Natural killer cell (primary cell): ENCODE data around the gene PLCH1. TPM values are rescaled to one million over a fixed set of nuclear protein-coding genes. Genes with fewer than 3 reads are reported as not detected.
"Not testable (repeated sequence)": the region's sequence is repeated elsewhere in the genome, so short reads cannot be mapped to it uniquely, and the experiment has no call there.

Experiments used
- ATAC-seq, 3 donors: fragments of 150-1000 bp in 2 of 3; fragments of 200-7000 bp in 1 of 3; cut with Tn5 transposase; 1 replicate in 1 of 3; 2 replicates in 2 of 3; pipeline ENCODE4 v1.10.0; 2021; ENCODE audit warnings: mild to moderate bottlenecking in 2 of 3, moderate library complexity in 2 of 3
- DNase-seq, 2 donors: peaks; one replicate each; pipeline versions ENCODE4 v3.0.0 to v3.0.0-alpha.2; 2013 to 2021; ENCODE audit warnings: mixed read lengths in 1 of 2
- H3K27ac ChIP-seq: one replicate; pipeline ENCODE4 v1.5.1; 2013; ENCODE audit warnings: mild to moderate bottlenecking, low read length
- H3K27me3 ChIP-seq: one replicate; pipeline ENCODE4 v1.6.1; 2013; ENCODE audit warnings: low read length; ENCODE audit not compliant: control insufficient read depth, insufficient read depth
- H3K36me3 ChIP-seq: one replicate; pipeline ENCODE4 v1.6.1; 2013; ENCODE audit warnings: low read length; ENCODE audit not compliant: control insufficient read depth, insufficient read depth
- H3K4me1 ChIP-seq: one replicate; pipeline ENCODE4 v1.6.1; 2013; ENCODE audit warnings: low read length; ENCODE audit not compliant: control insufficient read depth, insufficient read depth
- H3K4me3 ChIP-seq: one replicate; pipeline ENCODE4 v1.5.1; 2013; ENCODE audit warnings: low read length
- H3K9me3 ChIP-seq: one replicate; pipeline ENCODE4 v1.6.1; 2013; ENCODE audit warnings: low read length; ENCODE audit not compliant: control insufficient read depth, insufficient read depth
- H3K27ac Mint-ChIP-seq, 2 donors: one replicate each; pipeline ENCODE4 v1.8.0; 2022; ENCODE audit warnings: mild to moderate bottlenecking in 2 of 2, mixed read lengths in 2 of 2, moderate library complexity in 1 of 2
- H3K27me3 Mint-ChIP-seq, 2 donors: one replicate each; pipeline ENCODE4 v1.8.0; 2022; ENCODE audit warnings: low read depth in 2 of 2, mixed read lengths in 2 of 2
- H3K36me3 Mint-ChIP-seq: one replicate; pipeline ENCODE4 v1.8.0; 2022; ENCODE audit warnings: mixed read lengths
- H3K4me1 Mint-ChIP-seq, 2 donors: one replicate each; pipeline ENCODE4 v1.8.0; 2022; ENCODE audit warnings: mixed read lengths in 2 of 2
- H3K4me3 Mint-ChIP-seq: one replicate; pipeline ENCODE4 v1.8.0; 2022; ENCODE audit warnings: mild to moderate bottlenecking, moderate library complexity, mixed read lengths
- H3K9me3 Mint-ChIP-seq, 2 donors: one replicate each; pipeline ENCODE4 v1.8.0; 2022; ENCODE audit warnings: mixed read lengths in 2 of 2
- WGBS: methylation state at CpG from one replicate; pipeline ENCODE4 v1.1.7; 2013; ENCODE audit warnings: missing lambda C conversion rate; ENCODE audit not compliant: insufficient coverage; 5-methylcytosine and 5-hydroxymethylcytosine counted together
- intact Hi-C: fragments of 100-400 bp; cut with micrococcal nuclease; formaldehyde crosslinking; loops from one replicate; pipeline ENCODE4 v1.14.2; 2022
- total RNA-seq, 4 donors: library from RNA; stranded (reverse); fragments of 120-200 nt in 1 of 4; gene quantifications; one replicate each; pipeline versions ENCODE4 v1.2.3 to v1.2.4, GENCODE V29; 2013 to 2022
- TF ChIP-seq, protein P1 (sequence below): fragments of 200-600 bp; IDR thresholded peaks from one replicate; pipeline ENCODE4 v1.8.0; 2022; ENCODE audit warnings: antibody characterized with exemption

The PLCH1 gene
- total RNA-seq, 3 donors from 2014 or later (not counting 1 experiment from before 2014, with no cell fraction given): 0.05 to 0.26 (median 0.08) TPM

DNA sequence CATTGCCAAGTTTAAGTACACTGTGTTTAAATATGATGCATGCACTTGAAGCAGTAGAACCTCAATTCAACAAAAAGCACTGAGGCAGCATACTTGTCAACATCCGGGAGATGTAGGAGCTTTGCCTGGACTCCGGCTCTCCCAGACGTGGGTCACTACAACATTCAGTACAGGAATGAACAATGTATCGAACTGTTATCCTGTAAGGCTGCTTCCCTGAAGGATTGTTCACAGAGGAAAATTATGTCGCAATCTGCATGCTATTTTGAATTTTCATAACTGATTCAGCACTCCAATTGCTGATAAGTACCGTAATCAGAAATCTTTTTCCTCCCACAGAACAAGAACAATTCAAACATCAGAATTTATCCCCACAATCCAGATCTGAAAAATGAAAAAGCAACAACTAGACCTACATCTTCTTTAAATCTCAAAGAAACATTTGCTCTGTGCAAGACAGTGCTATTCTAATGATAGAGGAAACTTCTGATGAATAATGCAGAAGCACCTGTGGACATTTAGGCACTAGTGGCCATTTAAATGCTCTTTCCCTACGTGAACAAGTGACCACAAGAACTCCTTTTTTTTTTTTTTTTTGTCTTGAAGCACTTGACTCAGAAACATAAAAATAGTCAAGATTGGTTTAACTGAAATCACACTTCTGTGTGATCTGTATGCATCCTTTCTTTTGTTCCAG is 113.4 kb downstream of the PLCH1 start:
- no peak overlapping the region for H3K4me3 ChIP-seq
- no peaks in the 10 kb centered on the region for H3K27me3 ChIP-seq
- ATAC-seq: no peak
- H3K27ac Mint-ChIP-seq: no peak overlapping the region
- H3K4me1 Mint-ChIP-seq: no peaks in the 10 kb centered on the region
- no peaks in the 10 kb centered on the region for H3K36me3 ChIP-seq
- H3K27me3 Mint-ChIP-seq: no peaks in the 10 kb centered on the region
- H3K9me3 Mint-ChIP-seq: no peaks in the 10 kb centered on the region
- intact Hi-C loops: no loop called here
- WGBS: 83% methylated on average over 7 of the region's 7 CpGs
- no peaks in the 10 kb centered on the region for H3K36me3 Mint-ChIP-seq
- H3K9me3 ChIP-seq: no peaks in the 10 kb centered on the region
- H3K4me3 Mint-ChIP-seq: no peak overlapping the region
- H3K4me1 ChIP-seq: no peaks in the 10 kb centered on the region
- TF ChIP-seq, protein P1, sequence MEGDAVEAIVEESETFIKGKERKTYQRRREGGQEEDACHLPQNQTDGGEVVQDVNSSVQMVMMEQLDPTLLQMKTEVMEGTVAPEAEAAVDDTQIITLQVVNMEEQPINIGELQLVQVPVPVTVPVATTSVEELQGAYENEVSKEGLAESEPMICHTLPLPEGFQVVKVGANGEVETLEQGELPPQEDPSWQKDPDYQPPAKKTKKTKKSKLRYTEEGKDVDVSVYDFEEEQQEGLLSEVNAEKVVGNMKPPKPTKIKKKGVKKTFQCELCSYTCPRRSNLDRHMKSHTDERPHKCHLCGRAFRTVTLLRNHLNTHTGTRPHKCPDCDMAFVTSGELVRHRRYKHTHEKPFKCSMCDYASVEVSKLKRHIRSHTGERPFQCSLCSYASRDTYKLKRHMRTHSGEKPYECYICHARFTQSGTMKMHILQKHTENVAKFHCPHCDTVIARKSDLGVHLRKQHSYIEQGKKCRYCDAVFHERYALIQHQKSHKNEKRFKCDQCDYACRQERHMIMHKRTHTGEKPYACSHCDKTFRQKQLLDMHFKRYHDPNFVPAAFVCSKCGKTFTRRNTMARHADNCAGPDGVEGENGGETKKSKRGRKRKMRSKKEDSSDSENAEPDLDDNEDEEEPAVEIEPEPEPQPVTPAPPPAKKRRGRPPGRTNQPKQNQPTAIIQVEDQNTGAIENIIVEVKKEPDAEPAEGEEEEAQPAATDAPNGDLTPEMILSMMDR: no peak
- no peak for DNase-seq
- no peak overlapping the region for H3K27ac ChIP-seq

DNA sequence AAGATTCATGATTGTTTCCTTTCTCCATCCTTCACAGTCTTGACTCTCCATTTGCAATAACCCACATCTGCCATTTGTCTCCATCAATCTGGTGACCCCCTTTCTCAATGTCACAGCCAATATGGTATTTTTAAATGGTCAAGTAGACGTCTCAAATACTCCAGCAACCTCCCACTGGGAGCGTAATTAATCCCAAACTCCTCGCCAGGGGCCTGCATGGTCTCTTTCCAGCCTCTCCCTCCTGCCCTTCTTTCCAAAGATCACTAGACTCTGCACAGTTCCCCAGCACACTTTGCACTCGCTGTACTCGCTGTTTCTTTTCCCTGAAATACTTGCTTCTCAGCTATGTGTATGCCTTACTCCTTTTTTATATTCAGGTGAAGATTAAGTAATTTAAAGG is 115.3 kb downstream of the PLCH1 start:
- H3K9me3 Mint-ChIP-seq: no peaks in the 10 kb centered on the region
- DNase-seq (no peak), ATAC-seq (no peak)
- TF ChIP-seq, protein P1: no peak
- no peak overlapping the region for H3K27ac Mint-ChIP-seq
- no peak overlapping the region for H3K4me3 ChIP-seq
- H3K36me3 ChIP-seq: no peaks in the 10 kb centered on the region
- no peaks in the 10 kb centered on the region for H3K27me3 ChIP-seq
- H3K27me3 Mint-ChIP-seq: no peaks in the 10 kb centered on the region
- H3K36me3 Mint-ChIP-seq: no peaks in the 10 kb centered on the region
- no peak overlapping the region for H3K27ac ChIP-seq
- H3K9me3 ChIP-seq: no peaks in the 10 kb centered on the region
- no peak overlapping the region for H3K4me3 Mint-ChIP-seq
- intact Hi-C loops: no loop called here
- H3K4me1 ChIP-seq: no peaks in the 10 kb centered on the region
- H3K4me1 Mint-ChIP-seq: no peaks in the 10 kb centered on the region
- WGBS: 88% methylated on average over 5 of the region's 5 CpGs

DNA sequence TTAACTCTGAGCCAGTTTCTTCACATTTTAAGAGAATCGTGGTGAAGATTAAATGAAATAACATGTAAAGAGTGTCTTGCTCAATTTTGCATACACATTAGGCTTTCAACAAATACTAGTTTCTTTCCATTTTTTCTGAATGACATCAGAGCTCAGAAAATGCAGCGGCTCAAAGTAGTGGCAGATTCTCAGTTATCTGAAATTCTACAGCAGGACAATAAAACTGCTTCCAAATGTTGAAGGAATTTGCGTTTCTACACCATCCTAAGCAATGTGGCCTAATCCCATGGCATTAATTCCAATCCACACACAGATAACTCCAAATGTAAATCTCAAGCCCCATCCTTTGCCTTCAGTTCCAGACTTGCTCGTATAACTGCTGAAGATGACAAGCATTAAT is 115.8 kb downstream of the PLCH1 start:
- H3K27ac ChIP-seq: no peak overlapping the region
- H3K4me3 Mint-ChIP-seq: no peak overlapping the region
- DNase-seq (no peak), ATAC-seq (no peak)
- H3K36me3 ChIP-seq: no peaks in the 10 kb centered on the region
- H3K27ac Mint-ChIP-seq: no peak overlapping the region
- H3K36me3 Mint-ChIP-seq: no peaks in the 10 kb centered on the region
- no peaks in the 10 kb centered on the region for H3K4me1 ChIP-seq
- intact Hi-C loops: no loop called here
- H3K9me3 Mint-ChIP-seq: no peaks in the 10 kb centered on the region
- H3K4me1 Mint-ChIP-seq: no peaks in the 10 kb centered on the region
- no peaks in the 10 kb centered on the region for H3K27me3 Mint-ChIP-seq
- no peaks in the 10 kb centered on the region for H3K9me3 ChIP-seq
- no peaks in the 10 kb centered on the region for H3K27me3 ChIP-seq
- WGBS: 86% methylated on average over 3 of the region's 4 CpGs
- TF ChIP-seq, protein P1: no peak
- H3K4me3 ChIP-seq: no peak overlapping the region

DNA sequence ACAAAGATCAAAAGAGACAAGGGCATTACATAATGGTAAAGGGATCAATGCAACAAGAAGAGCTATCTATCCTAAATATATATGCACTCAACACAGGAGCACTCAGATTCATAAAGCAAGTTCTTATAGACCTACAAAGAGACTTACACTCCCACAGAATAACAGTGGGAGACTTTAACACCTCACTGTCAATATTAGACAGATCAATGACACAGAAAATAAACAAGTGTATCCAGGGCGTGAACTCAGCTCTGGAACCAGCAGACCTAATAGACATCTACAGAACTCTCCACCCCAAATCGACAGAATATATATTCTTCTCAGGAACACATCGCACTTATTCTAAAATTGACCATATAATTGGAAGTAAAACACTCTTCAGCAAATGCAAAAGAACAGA is 122.2 kb downstream of the PLCH1 start:
- H3K4me3 ChIP-seq, H3K4me1 ChIP-seq, H3K9me3 Mint-ChIP-seq, intact Hi-C loops, DNase-seq, H3K4me1 Mint-ChIP-seq, H3K36me3 Mint-ChIP-seq, H3K27ac Mint-ChIP-seq, H3K27me3 Mint-ChIP-seq, H3K27me3 ChIP-seq, H3K9me3 ChIP-seq, ATAC-seq, H3K36me3 ChIP-seq, H3K4me3 Mint-ChIP-seq, H3K27ac ChIP-seq: not testable (repeated sequence)
- WGBS: 88% methylated on average over 3 of the region's 3 CpGs

DNA sequence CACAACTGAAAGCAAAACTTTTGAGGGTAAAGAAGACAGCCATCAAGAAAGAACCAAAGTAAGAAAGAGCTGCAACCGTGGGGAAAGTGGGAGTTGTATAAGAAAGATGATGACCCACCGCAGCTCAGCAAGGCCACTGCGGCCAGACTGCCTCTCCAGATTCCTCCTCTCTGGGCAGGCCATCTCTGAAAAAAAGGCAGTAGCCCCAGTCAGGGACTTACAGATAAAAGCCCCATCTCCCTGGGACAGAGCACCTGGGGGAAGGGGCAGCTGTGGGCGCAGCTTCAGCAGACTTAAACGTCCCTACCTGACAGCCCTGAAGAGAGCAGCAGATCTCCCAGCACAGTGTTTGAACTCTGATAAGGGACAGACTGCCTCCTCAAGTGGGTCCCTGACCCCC is 124.3 kb downstream of the PLCH1 start:
- H3K27me3 Mint-ChIP-seq, H3K4me1 ChIP-seq, H3K36me3 ChIP-seq, H3K27ac ChIP-seq, H3K4me3 ChIP-seq, H3K27ac Mint-ChIP-seq, ATAC-seq, H3K36me3 Mint-ChIP-seq, H3K9me3 Mint-ChIP-seq, DNase-seq, H3K27me3 ChIP-seq, H3K9me3 ChIP-seq, H3K4me1 Mint-ChIP-seq, intact Hi-C loops, H3K4me3 Mint-ChIP-seq: not testable (repeated sequence)
- 93% methylated on average over 5 of the region's 5 CpGs for WGBS
